NCI-H2107 treated with DMSO at 0.1 percent for 48 hours (cell line): Measurements from ENCODE around the gene RPS6KA2.

Experiments
- DNase-seq: peaks from one replicate; lab custom pipeline; 2025; ENCODE audit not compliant: unreplicated experiment; lab: John Stamatoyannopoulos, UW

Gene RPS6KA2

GRCh38 chr6:166616261-166617238, 10.5 kb downstream of the RPS6KA2 start:
- no peak for DNase-seq

GRCh38 chr6:166615059-166615770, 11.8 kb downstream of the RPS6KA2 start:
- no peak for DNase-seq

GRCh38 chr6:166614589-166614988, 12.5 kb downstream of the RPS6KA2 start:
- DNase-seq, result no peak

- no peak for DNase-seq
Measured at GRCh38 chr6:166614171-166614583, 12.9 kb downstream of the RPS6KA2 start.

- no peak for DNase-seq
Measured at GRCh38 chr6:166613027-166613426, 14.0 kb downstream of the RPS6KA2 start.

GRCh38 chr6:166612471-166612881, 14.6 kb downstream of the RPS6KA2 start:
- DNase-seq, result no peak

- DNase-seq, result no peak
Measured at GRCh38 chr6:166611631-166612030, 15.4 kb downstream of the RPS6KA2 start.

- no peak for DNase-seq
Measured at GRCh38 chr6:166610069-166610468, 17.0 kb downstream of the RPS6KA2 start.

GRCh38 chr6:166608774-166609173, 18.3 kb downstream of the RPS6KA2 start:
- DNase-seq, result no peak

- no peak for DNase-seq
Measured at GRCh38 chr6:166605752-166606151, 21.3 kb downstream of the RPS6KA2 start.

- DNase-seq, result no peak
Measured at GRCh38 chr6:166604911-166605310, 22.1 kb downstream of the RPS6KA2 start.

- no peak for DNase-seq
Measured at GRCh38 chr6:166604328-166604727, 22.7 kb downstream of the RPS6KA2 start.

- peak; percentile 69 for DNase-seq
Measured at GRCh38 chr6:166603043-166603690, 23.9 kb downstream of the RPS6KA2 start.

GRCh38 chr6:166601956-166602355, 25.1 kb downstream of the RPS6KA2 start:
- DNase-seq, result no peak

GRCh38 chr6:166600931-166601330, 26.1 kb downstream of the RPS6KA2 start:
- DNase-seq, result no peak

- no peak for DNase-seq
Measured at GRCh38 chr6:166599205-166599604, 27.8 kb downstream of the RPS6KA2 start.

- no peak for DNase-seq
Measured at GRCh38 chr6:166598441-166599138, 28.5 kb downstream of the RPS6KA2 start.

GRCh38 chr6:166597711-166598440, 29.2 kb downstream of the RPS6KA2 start:
- peak; percentile 70 for DNase-seq

- DNase-seq, result no peak
Measured at GRCh38 chr6:166596776-166597507, 30.1 kb downstream of the RPS6KA2 start.

GRCh38 chr6:166595949-166596348, 31.1 kb downstream of the RPS6KA2 start:
- no peak for DNase-seq
